OCI-LY7 (cell line): ENCODE measurements around the gene RNF169. TPM values are rescaled to one million over a fixed set of nuclear protein-coding genes. Genes with fewer than 3 reads are reported as not detected.
"Not testable (repeated sequence)": the region's sequence is repeated elsewhere in the genome, so short reads cannot be mapped to it uniquely, and the experiment has no call there.

Source experiments
- BruUV-seq: library from RNA; stranded (reverse); fragments of 400-500 nt; replicated peaks from 2 replicates; lab custom pipeline; 2021; lab: Mats Ljungman, UMichigan
- CTCF ChIA-PET: fragments of 300-600 bp; sonication (Branson Sonifier 250); formaldehyde crosslinking; loops from one replicate; lab custom pipeline; 2022; ENCODE audit warnings: antibody characterized with exemption; ENCODE audit not compliant: unreplicated experiment; lab: Charles Lee
- POLR2A ChIA-PET: fragments of 300-600 bp; sonication (Branson Sonifier 250); formaldehyde crosslinking; loops from one replicate; lab custom pipeline; 2022; ENCODE audit warnings: antibody characterized with exemption; lab: Charles Lee
- DNase-seq: peaks from one replicate; pipeline ENCODE4 v3.0.0-alpha.2; 2015; ENCODE audit warnings: low spot score
- H2AFZ ChIP-seq: fragments of 200-600 bp; sonication (generic), shearing (Covaris generic); 2 replicates; pipeline ENCODE4 v1.6.1; 2014; ENCODE audit warnings: mild to moderate bottlenecking, antibody characterized with exemption, low read length, moderate library complexity
- H3K27ac ChIP-seq: fragments of 200-600 bp; sonication (generic); 2 replicates; pipeline ENCODE4 v1.5.1; 2014; ENCODE audit warnings: mixed run types, low read depth, mild to moderate bottlenecking, moderate library complexity, low read length, inconsistent platforms; ENCODE audit not compliant: poor library complexity, severe bottlenecking
- H3K36me3 ChIP-seq: fragments of 200-600 bp; sonication (generic); 2 replicates; pipeline ENCODE4 v1.6.1; 2014; ENCODE audit warnings: mild to moderate bottlenecking, antibody characterized with exemption, low read length, moderate library complexity, mixed read lengths; ENCODE audit not compliant: insufficient read depth
- H3K4me1 ChIP-seq: fragments of 200-600 bp; sonication (generic); 2 replicates; pipeline ENCODE4 v1.5.1; 2014; ENCODE audit warnings: mild to moderate bottlenecking, low read length; ENCODE audit not compliant: insufficient read depth, poor library complexity, severe bottlenecking
- H3K4me2 ChIP-seq: fragments of 200-600 bp; sonication (generic); 2 replicates; pipeline ENCODE4 v1.6.1; 2014; ENCODE audit warnings: mild to moderate bottlenecking, low read length
- H3K4me3 ChIP-seq: fragments of 200-600 bp; sonication (generic); 2 replicates; pipeline ENCODE4 v1.5.1; 2014; ENCODE audit warnings: mild to moderate bottlenecking, low read depth, low read length; ENCODE audit not compliant: poor library complexity, severe bottlenecking
- H3K79me2 ChIP-seq: fragments of 200-600 bp; sonication (generic); 2 replicates; pipeline ENCODE4 v1.6.1; 2016; ENCODE audit warnings: low read depth, mild to moderate bottlenecking, low read length, moderate library complexity, mixed read lengths; ENCODE audit not compliant: insufficient read depth
- H3K9me2 ChIP-seq: fragments of 200-600 bp; sonication (generic); 2 replicates; pipeline ENCODE4 v1.6.1; 2016; ENCODE audit warnings: mild to moderate bottlenecking, low read length, mixed read lengths; ENCODE audit not compliant: insufficient read depth
- H3K9me3 ChIP-seq: fragments of 200-600 bp; sonication (generic); 2 replicates; pipeline ENCODE4 v1.6.1; 2014; ENCODE audit warnings: mild to moderate bottlenecking, mixed run types, low read length, mixed read lengths
- H4K20me1 ChIP-seq: fragments of 200-600 bp; sonication (generic); 2 replicates; pipeline ENCODE4 v1.6.1; 2014; ENCODE audit warnings: mild to moderate bottlenecking, antibody characterized with exemption, low read length, moderate library complexity, mixed read lengths; ENCODE audit not compliant: insufficient read depth
- CTCF ChIP-seq: fragments of 200-600 bp; sonication (generic); conservative IDR thresholded peaks from 2 replicates; pipeline ENCODE4 v1.5.1; 2014; ENCODE audit warnings: mild to moderate bottlenecking, antibody characterized with exemption, low read length, moderate library complexity, mixed read lengths
- EZH2phosphoT487 ChIP-seq: fragments of 200-600 bp; sonication (generic); IDR thresholded peaks from 2 replicates; pipeline ENCODE4 v1.6.1; 2018; ENCODE audit warnings: low read depth, borderline replicate concordance, mild to moderate bottlenecking, mixed run types, antibody characterized with exemption, low read length, moderate library complexity, mixed read lengths
- intact Hi-C: fragments of 100-400 bp; cut with micrococcal nuclease; formaldehyde crosslinking; loops from one replicate; pipeline ENCODE4 v1.10.0; 2022; ENCODE audit not compliant: unreplicated experiment
- total RNA-seq, 2 experiments: library from RNA; depleted of rRNA in 1 of 2; stranded (reverse); fragments of >200 nt in 1 of 2; shearing (Covaris generic) in 1 of 2; gene quantifications; 2 replicates each; pipeline ENCODE4 v1.2.3, GENCODE V29; 2014 to 2022

Gene RNF169
- total RNA-seq, 2 experiments from 2014 or later: 16.4 to 18.0 TPM

- Histone ChIP-seq H3K4me2 (no peak overlapping the region), H3K79me2 (no peaks in the 10 kb centered on the region; the same call in 1 of the 2 replicates), H3K4me1 (no peaks in the 10 kb centered on the region), H3K36me3 (peaks cover 97% of the 10 kb centered on the region), H4K20me1 (no peaks in the 10 kb centered on the region), H2AFZ (no peak overlapping the region), H3K9me2 (no peaks in the 10 kb centered on the region), H3K9me3 (peaks cover 43% of the 10 kb centered on the region), H3K27ac (no peak overlapping the region), H3K4me3 (no peak overlapping the region)
- BruUV-seq: no TSS peak
- POLR2A ChIA-PET: interaction anchor here (0.6 to 0.7 kb wide), 3 partner anchors 12 to 1194 kb away, joined by 3 to 4 read pairs (median 3); no protein-coding TSS in a partner anchor
- intact Hi-C loops: no loop called here
- no peak for DNase-seq
- TF ChIP-seq EZH2phosphoT487 (no peak), CTCF (no peak)
- CTCF ChIA-PET: no interaction called here
Observed at GRCh38 chr11:74824285-74824982, 75.8 kb downstream of the RNF169 start.

GRCh38 chr11:74825596-74825995, 76.9 kb downstream of the RNF169 start:
- DNase-seq, POLR2A ChIA-PET, H2AFZ ChIP-seq, H3K27ac ChIP-seq, BruUV-seq, CTCF ChIA-PET, H3K9me2 ChIP-seq, H3K4me1 ChIP-seq, H3K4me2 ChIP-seq, H4K20me1 ChIP-seq, H3K4me3 ChIP-seq, H3K79me2 ChIP-seq, intact Hi-C loops: not testable (repeated sequence)
- Histone ChIP-seq H3K36me3 (peaks cover 96% of the 10 kb centered on the region), H3K9me3 (peaks cover 43% of the 10 kb centered on the region)

- no peak overlapping the region for H3K27ac ChIP-seq
- no peak for TF ChIP-seq CTCF
- H4K20me1 ChIP-seq: no peaks in the 10 kb centered on the region
- H3K36me3 ChIP-seq: peaks cover 96% of the 10 kb centered on the region
- H3K9me3 ChIP-seq: peaks cover 43% of the 10 kb centered on the region
- H3K9me2 ChIP-seq: no peaks in the 10 kb centered on the region
- DNase-seq: peak; percentile 31
- H3K4me2 ChIP-seq: no peak overlapping the region
- intact Hi-C loops: no loop called here
- no TSS peak for BruUV-seq
- no peaks in the 10 kb centered on the region; the same call in 1 of the 2 replicates for H3K79me2 ChIP-seq
- no peak overlapping the region for H3K4me3 ChIP-seq
- CTCF ChIA-PET: no interaction called here
- POLR2A ChIA-PET: no interaction called here
- H2AFZ ChIP-seq: no peak overlapping the region
- no peaks in the 10 kb centered on the region for H3K4me1 ChIP-seq
Observed at GRCh38 chr11:74826901-74827300, 78.3 kb downstream of the RNF169 start.
